Fibroblast of lung (primary cell): ENCODE results near the gene VMAC.

Experiments
- CTCF ChIP-seq, 2 donors: IDR thresholded peaks in 1 of 2; conservative IDR thresholded peaks in 1 of 2; 1 replicate in 1 of 2; 2 replicates in 1 of 2; pipeline ENCODE4 v1.5.1; 2011 to 2012; ENCODE audit warnings: low read length in 2 of 2, control low read depth in 1 of 2, inconsistent platforms in 1 of 2, low read depth in 1 of 2, mild to moderate bottlenecking in 1 of 2
- EZH2 ChIP-seq: IDR thresholded peaks from 2 replicates; pipeline ENCODE4 v1.5.1; 2012; ENCODE audit warnings: low read length, control low read depth, mild to moderate bottlenecking; ENCODE audit errors: missing control alignments

- TF ChIP-seq EZH2 (no peak), CTCF (conservative IDR thresholded peaks at IDR 0.05 in 1 of 2, IDR thresholded peaks at IDR 0.05 in 1 of 2; ENCODE audit: low read depth in 1 of 2, low read length in 2 of 2) (no peak)
These were observed 7.3 kb upstream of the VMAC start for GRCh38 chr19:5897189-5897969.
